Skin of body (tissue), 2 donors: ENCODE results near the gene GDI1. TPM values are rescaled to one million over a fixed set of nuclear protein-coding genes. Genes with fewer than 3 reads are reported as not detected.

ENCODE experiments used
- small RNA-seq: library from RNA; depleted of rRNA; stranded (forward); fragments of <200 nt; gene quantifications from one replicate; pipeline ENCODE3, GENCODE V24; 2014; ENCODE audit warnings: low replicate concordance
- total RNA-seq: library from RNA; depleted of rRNA; stranded (reverse); fragments of >200 nt; gene quantifications from one replicate; pipeline ENCODE4 v1.2.3, GENCODE V29; 2014

GDI1 gene
- total RNA-seq, 1 donor from 2014 or later: 58.2 TPM

Small RNA genes lying within 50 kb of the gene (small RNA-seq; reads per million reads assigned to genes)
- gene MIR6858: 0.07 reads per million
- not detected for gene SNORA70

Other genes with a start within 250 kb of the GDI1 start
- not detected for gene OPN1MW2, start 217.4 kb upstream of the GDI1 start, total RNA-seq
- not detected for gene OPN1MW3, start 179.6 kb upstream of the GDI1 start, total RNA-seq
- not detected for gene TEX28, start 142.0 kb upstream of the GDI1 start, total RNA-seq
- 0.30 TPM for gene TKTL1, start 141.4 kb upstream of the GDI1 start, total RNA-seq
- 397 TPM for gene FLNA, start 62.5 kb upstream of the GDI1 start, total RNA-seq
- gene EMD, start 57.9 kb upstream of the GDI1 start, total RNA-seq: 24.0 TPM
- 3,686 TPM for gene RPL10, start 38.8 kb upstream of the GDI1 start, total RNA-seq
- gene DNASE1L1, start 27.9 kb upstream of the GDI1 start, total RNA-seq: 10.8 TPM
- gene TAFAZZIN, start 25.6 kb upstream of the GDI1 start, total RNA-seq: 18.3 TPM
- gene ATP6AP1, start 8.5 kb upstream of the GDI1 start, total RNA-seq: 30.3 TPM
- 20.4 TPM for gene FAM50A, start 7.0 kb downstream of the GDI1 start, total RNA-seq
- gene PLXNA3, start 21.1 kb downstream of the GDI1 start, total RNA-seq: 23.6 TPM
- 5.2 TPM for gene LAGE3, start 42.1 kb downstream of the GDI1 start, total RNA-seq
- gene UBL4A, start 49.5 kb downstream of the GDI1 start, total RNA-seq: 19.4 TPM
- gene SLC10A3, start 53.5 kb downstream of the GDI1 start, total RNA-seq: 9.0 TPM
- 13.7 TPM for gene FAM3A, start 79.1 kb downstream of the GDI1 start, total RNA-seq
- 19.5 TPM for gene G6PD, start 109.7 kb downstream of the GDI1 start, total RNA-seq
- 5.4 TPM for gene IKBKG, start 110.5 kb downstream of the GDI1 start, total RNA-seq
- not detected for gene CTAG1A, start 148.0 kb downstream of the GDI1 start, total RNA-seq
- not detected for gene CTAG1B, start 182.1 kb downstream of the GDI1 start, total RNA-seq
- not detected for gene CTAG2, start 216.4 kb downstream of the GDI1 start, total RNA-seq